GM23248 (cell line): ENCODE results near the gene FILIP1. TPM values are rescaled to one million over a fixed set of nuclear protein-coding genes. Genes with fewer than 3 reads are reported as not detected.

Source experiments
- DNase-seq: peaks from one replicate; pipeline ENCODE4 v3.0.0-alpha.2; 2015
- H2AFZ ChIP-seq: fragments of 200-600 bp; sonication (generic); 2 replicates; pipeline ENCODE4 v1.6.1; 2016; ENCODE audit warnings: antibody characterized with exemption
- H3F3A ChIP-seq: fragments of 200-600 bp; sonication (generic); 2 replicates; pipeline ENCODE4 v1.6.1; 2016; ENCODE audit warnings: mild to moderate bottlenecking, antibody characterized with exemption, mixed run types; ENCODE audit not compliant: insufficient read depth
- H3K27ac ChIP-seq: fragments of 200-600 bp; sonication (generic); 2 replicates; pipeline ENCODE4 v1.5.1; 2016; ENCODE audit warnings: mild to moderate bottlenecking
- H3K27me3 ChIP-seq: fragments of 200-600 bp; sonication (generic); replicated peaks from 2 replicates; pipeline ENCODE4 v1.6.1; 2016; ENCODE audit warnings: mild to moderate bottlenecking; ENCODE audit not compliant: insufficient read depth
- H3K36me3 ChIP-seq: fragments of 200-600 bp; sonication (generic); 2 replicates; pipeline ENCODE4 v1.6.1; 2016; ENCODE audit warnings: low read depth, mild to moderate bottlenecking
- H3K4me1 ChIP-seq: fragments of 200-600 bp; sonication (generic); 2 replicates; pipeline ENCODE4 v1.6.1; 2016; ENCODE audit warnings: mild to moderate bottlenecking; ENCODE audit not compliant: insufficient read depth
- H3K4me2 ChIP-seq: fragments of 200-600 bp; sonication (generic); one replicate; pipeline ENCODE4 v1.6.1; 2016; ENCODE audit warnings: mild to moderate bottlenecking; ENCODE audit not compliant: unreplicated experiment
- H3K4me3 ChIP-seq: fragments of 200-600 bp; sonication (generic); 2 replicates; pipeline ENCODE4 v1.5.1; 2016; ENCODE audit warnings: mild to moderate bottlenecking
- H3K79me2 ChIP-seq: fragments of 200-600 bp; sonication (generic); 2 replicates; pipeline ENCODE4 v1.6.1; 2016; ENCODE audit warnings: mild to moderate bottlenecking; ENCODE audit not compliant: insufficient read depth
- H3K9ac ChIP-seq: fragments of 200-600 bp; sonication (generic); 2 replicates; pipeline ENCODE4 v1.6.1; 2016; ENCODE audit warnings: mild to moderate bottlenecking
- H3K9me2 ChIP-seq: fragments of 200-600 bp; sonication (generic); 2 replicates; pipeline ENCODE4 v1.6.1; 2016; ENCODE audit warnings: mixed run types, mild to moderate bottlenecking, moderate library complexity; ENCODE audit not compliant: insufficient read depth
- H3K9me3 ChIP-seq: fragments of 200-600 bp; sonication (generic); one replicate; pipeline ENCODE4 v1.6.1; 2017; ENCODE audit warnings: low read depth
- H4K20me1 ChIP-seq: fragments of 200-600 bp; sonication (generic); 2 replicates; pipeline ENCODE4 v1.6.0; 2016; ENCODE audit not compliant: insufficient read depth
- EZH2 ChIP-seq: fragments of 200-600 bp; sonication (generic); IDR thresholded peaks from 2 replicates; pipeline ENCODE4 v1.6.1; 2018; ENCODE audit warnings: antibody characterized with exemption, mild to moderate bottlenecking; ENCODE audit not compliant: insufficient read depth, poor library complexity, severe bottlenecking
- EZH2phosphoT487 ChIP-seq: fragments of 200-600 bp; sonication (generic); IDR thresholded peaks from 2 replicates; pipeline ENCODE4 v1.6.1; 2018; ENCODE audit warnings: antibody characterized with exemption, moderate library complexity, mild to moderate bottlenecking, low read depth; ENCODE audit not compliant: insufficient read depth
- WGBS, 2 experiments: methylation state at CpG; one replicate each; pipeline ENCODE4 v1.1.6; 2015 to 2017; ENCODE audit warnings: low lambda C conversion rate in 2 of 2, low coverage in 1 of 2; ENCODE audit errors: missing lambda C conversion rate in 2 of 2; 5-methylcytosine and 5-hydroxymethylcytosine counted together
- in situ Hi-C: fragments of 300-500 bp; cut with MboI; formaldehyde crosslinking; loops from 2 replicates; pipeline ENCODE4 v1.15.0; 2020
- polyA plus RNA-seq: library from polyadenylated mRNA; unstranded; fragments of >200 nt; fragmentation: Nextera tagmentation; extraction: Ambion mirVana; gene quantifications from 2 replicates; pipeline ENCODE4 v1.2.1, GENCODE V29; 2016
- total RNA-seq: library from RNA; depleted of rRNA; stranded (reverse); fragments of >200 nt; shearing (Covaris generic); gene quantifications from 2 replicates; pipeline ENCODE4 v1.2.3, GENCODE V29; 2014

The FILIP1 gene
- total and polyA plus RNA-seq, 2 experiments from 2014 or later = under 0.01 TPM; not detected in 1

DNA sequence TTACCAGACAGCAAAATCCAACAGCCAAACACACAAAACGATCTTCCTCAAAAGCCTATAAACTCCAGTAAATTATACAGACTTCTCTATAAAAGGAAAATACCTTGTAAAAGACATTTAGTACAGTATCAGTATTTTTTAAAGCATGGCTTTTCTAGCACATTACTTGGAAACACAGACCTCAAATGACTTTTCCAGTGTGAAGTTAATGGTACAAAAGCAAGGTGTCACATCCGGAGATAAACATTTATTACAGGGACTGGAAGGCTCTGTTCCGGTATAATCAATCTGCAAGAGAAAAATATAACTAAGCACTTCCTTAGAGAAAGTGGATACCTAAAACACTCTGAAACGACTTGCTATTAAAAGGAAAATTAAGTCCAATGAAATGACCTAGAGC lies 226.1 kb downstream of the FILIP1 start:
- H3K4me2 ChIP-seq = no peak overlapping the region
- no peak overlapping the region for H3K4me3 ChIP-seq
- no peak overlapping the region for H3K27ac ChIP-seq
- TF ChIP-seq EZH2phosphoT487 (no peak), EZH2 (no peak)
- 41 to 48% methylated on average over 4 of the region's 4 CpGs for WGBS, 2 experiments
- peaks cover 100% of the 10 kb centered on the region for H3K79me2 ChIP-seq
- no peaks in the 10 kb centered on the region for H3K9me3 ChIP-seq
- DNase-seq = no peak
- no peaks in the 10 kb centered on the region for H3K9me2 ChIP-seq
- H2AFZ ChIP-seq = no peak overlapping the region
- peaks cover 12% of the 10 kb centered on the region for H3F3A ChIP-seq
- H3K4me1 ChIP-seq = peaks cover 21% of the 10 kb centered on the region
- no peak overlapping the region for H3K9ac ChIP-seq
- H3K27me3 ChIP-seq = no peaks in the 10 kb centered on the region
- in situ Hi-C loops = no loop called here
- H4K20me1 ChIP-seq = peaks cover 14% of the 10 kb centered on the region; the same call in 1 of the 2 replicates
- H3K36me3 ChIP-seq = peaks cover 16% of the 10 kb centered on the region

DNA sequence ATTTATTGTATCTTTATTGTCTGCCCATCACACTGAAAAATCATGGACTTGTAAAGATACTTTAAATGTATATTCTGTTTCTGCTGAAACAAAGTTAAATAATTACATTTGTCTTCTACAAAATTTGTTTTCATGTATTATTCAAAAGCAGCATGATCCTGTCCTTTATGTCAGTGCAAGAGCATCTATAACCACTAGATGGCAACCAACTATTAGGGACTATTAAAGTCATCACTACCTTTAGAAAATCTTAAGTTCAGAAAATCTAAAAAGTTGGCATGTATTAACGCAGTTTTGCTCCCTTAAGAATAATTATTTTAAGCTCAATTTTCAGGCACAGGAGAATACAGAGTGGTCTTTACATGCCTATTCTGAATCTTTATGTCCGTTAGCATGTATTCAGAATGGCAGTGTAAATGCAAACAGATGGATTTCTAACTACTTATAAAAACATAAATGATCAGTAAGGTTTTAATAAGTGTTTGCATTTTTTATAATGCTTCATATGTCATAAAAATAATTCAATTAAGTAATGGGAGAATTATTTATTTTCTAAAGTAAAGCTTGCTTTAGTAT lies 226.8 kb downstream of the FILIP1 start:
- in situ Hi-C loops = no loop called here
- DNase-seq = peak; percentile 72
- H3K4me2 ChIP-seq = no peak overlapping the region
- peaks cover 12% of the 10 kb centered on the region for H3F3A ChIP-seq
- 43 to 45% methylated on average over 2 of the region's 2 CpGs for WGBS, 2 experiments
- no peak overlapping the region for H3K9ac ChIP-seq
- no peak overlapping the region for H3K27ac ChIP-seq
- H4K20me1 ChIP-seq = peaks cover 14% of the 10 kb centered on the region; the same call in 1 of the 2 replicates
- TF ChIP-seq EZH2 (no peak), EZH2phosphoT487 (no peak)
- H2AFZ ChIP-seq = no peak overlapping the region
- peaks cover 12% of the 10 kb centered on the region for H3K36me3 ChIP-seq
- H3K4me3 ChIP-seq = no peak overlapping the region
- H3K4me1 ChIP-seq = peaks cover 19% of the 10 kb centered on the region
- H3K79me2 ChIP-seq = peaks cover 100% of the 10 kb centered on the region
- no peaks in the 10 kb centered on the region for H3K27me3 ChIP-seq
- no peaks in the 10 kb centered on the region for H3K9me2 ChIP-seq
- no peaks in the 10 kb centered on the region for H3K9me3 ChIP-seq

- Histone ChIP-seq H3F3A (peaks cover 9% of the 10 kb centered on the region), H3K9me3 (no peaks in the 10 kb centered on the region), H2AFZ (no peak overlapping the region), H3K4me2 (no peak overlapping the region), H3K4me1 (peaks cover 16% of the 10 kb centered on the region), H3K4me3 (no peak overlapping the region), H3K27me3 (no peaks in the 10 kb centered on the region), H3K79me2 (peaks cover 96% of the 10 kb centered on the region), H4K20me1 (peaks cover 10% of the 10 kb centered on the region; the same call in 1 of the 2 replicates), H3K9me2 (no peaks in the 10 kb centered on the region), H3K36me3 (peaks cover 36% of the 10 kb centered on the region), H3K9ac (no peak overlapping the region; the same call in 1 of the 2 replicates), H3K27ac (no peak overlapping the region)
- TF ChIP-seq EZH2phosphoT487 (no peak), EZH2 (no peak)
- DNase-seq = no peak
- in situ Hi-C loops = no loop called here
Observed at GRCh38 chr6:75263401-75263750, 230.2 kb downstream of the FILIP1 start.

DNA sequence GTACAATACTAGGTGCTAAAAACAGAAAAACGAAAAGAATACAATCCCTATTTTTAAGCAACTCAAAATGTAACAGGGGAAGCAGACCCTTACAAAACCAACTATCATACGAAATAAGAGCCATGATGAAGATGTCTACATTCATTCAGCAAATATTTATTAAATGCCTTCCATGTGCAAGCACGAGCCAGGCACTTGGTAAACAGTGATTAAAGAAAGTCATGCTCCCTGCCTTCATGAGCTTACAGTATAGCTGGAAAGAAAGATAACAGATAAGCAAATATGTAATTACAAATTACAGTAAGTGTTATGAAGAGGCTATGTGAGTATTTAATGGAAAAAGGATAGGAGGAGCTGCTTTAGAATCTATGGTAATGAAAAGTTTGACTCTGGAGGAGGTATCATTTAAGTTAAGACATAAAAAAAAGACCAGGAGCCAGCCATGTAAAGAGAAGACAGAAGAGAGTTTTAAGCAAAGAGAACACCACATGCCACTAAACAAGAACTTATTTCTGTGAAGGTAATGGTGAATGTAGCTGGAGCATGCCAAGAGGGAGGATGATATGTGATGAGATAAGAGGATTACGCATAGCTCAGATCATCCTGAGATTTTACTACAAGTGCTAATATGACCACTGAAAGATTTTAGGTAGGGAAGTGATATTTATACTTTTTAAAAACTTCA lies 230.7 kb downstream of the FILIP1 start:
- 88% methylated on average over 4 of the region's 4 CpGs for WGBS, 2 experiments

More for the DNA sequence above, 230.7 kb downstream of the FILIP1 start:
- H3K36me3 ChIP-seq = peaks cover 36% of the 10 kb centered on the region
- H3K4me1 ChIP-seq = peaks cover 11% of the 10 kb centered on the region
- no peaks in the 10 kb centered on the region for H3K27me3 ChIP-seq
- H3K4me3 ChIP-seq = no peak overlapping the region
- no peaks in the 10 kb centered on the region for H3K9me2 ChIP-seq
- no peaks in the 10 kb centered on the region for H3K9me3 ChIP-seq
- no peak for TF ChIP-seq EZH2
- TF ChIP-seq EZH2phosphoT487 = no peak
- no peak overlapping the region; the same call in 1 of the 2 replicates for H3K9ac ChIP-seq
- peaks cover 10% of the 10 kb centered on the region; the same call in 1 of the 2 replicates for H4K20me1 ChIP-seq
- H2AFZ ChIP-seq = no peak overlapping the region
- peaks cover 6% of the 10 kb centered on the region; the same call in 1 of the 2 replicates for H3F3A ChIP-seq
- H3K79me2 ChIP-seq = peaks cover 91% of the 10 kb centered on the region
- DNase-seq = no peak
- in situ Hi-C loops = no loop called here
- no peak overlapping the region for H3K27ac ChIP-seq
- no peak overlapping the region for H3K4me2 ChIP-seq
